Lower leg skin (tissue), 4 donors: ENCODE data around the gene CDC42BPG. TPM values are rescaled to one million over a fixed set of nuclear protein-coding genes. Genes with fewer than 3 reads are reported as not detected.

Source experiments
- DNase-seq, 2 donors: peaks; one replicate each; pipeline ENCODE4 v3.0.0-alpha.2; 2019; ENCODE audit warnings: low spot score in 2 of 2
- H3K4me3 ChIP-seq: fragments of 200-600 bp; sonication (generic); 2 replicates; pipeline ENCODE4 v1.5.1; 2017; ENCODE audit warnings: mild to moderate bottlenecking, low read depth; ENCODE audit not compliant: poor library complexity, severe bottlenecking
- POLR2A ChIP-seq, 2 donors: fragments of 450-650 bp; IDR thresholded peaks; one replicate each; pipeline ENCODE4 v1.6.1; 2016 to 2017; ENCODE audit warnings: antibody characterized with exemption in 2 of 2, mild to moderate bottlenecking in 1 of 2, moderate library complexity in 1 of 2
- WGBS, 2 donors: methylation state at CpG; one replicate each; pipeline ENCODE4 v1.1.5; 2018; 5-methylcytosine and 5-hydroxymethylcytosine counted together
- intact Hi-C: fragments of 100-400 bp; cut with DNase I; formaldehyde crosslinking; loops from one replicate; pipeline ENCODE4 v1.15.0; 2023; ENCODE audit warnings: low total_unique reads
- total RNA-seq, 4 donors: library from RNA; depleted of rRNA; stranded (reverse); fragments of >200 nt; gene quantifications; one replicate each; pipeline ENCODE4 v1.1.0, GENCODE V29; 2016
- TF ChIP-seq, protein P1 (sequence below), 3 donors: fragments of 450-650 bp; IDR thresholded peaks; one replicate each; pipeline ENCODE4 v1.5.1; 2016; ENCODE audit warnings: antibody characterized with exemption in 3 of 3, mild to moderate bottlenecking in 3 of 3, moderate library complexity in 2 of 3

CDC42BPG gene
- total RNA-seq, 4 donors from 2014 or later, result 40.3 to 81.3 (median 50.1) TPM

DNA sequence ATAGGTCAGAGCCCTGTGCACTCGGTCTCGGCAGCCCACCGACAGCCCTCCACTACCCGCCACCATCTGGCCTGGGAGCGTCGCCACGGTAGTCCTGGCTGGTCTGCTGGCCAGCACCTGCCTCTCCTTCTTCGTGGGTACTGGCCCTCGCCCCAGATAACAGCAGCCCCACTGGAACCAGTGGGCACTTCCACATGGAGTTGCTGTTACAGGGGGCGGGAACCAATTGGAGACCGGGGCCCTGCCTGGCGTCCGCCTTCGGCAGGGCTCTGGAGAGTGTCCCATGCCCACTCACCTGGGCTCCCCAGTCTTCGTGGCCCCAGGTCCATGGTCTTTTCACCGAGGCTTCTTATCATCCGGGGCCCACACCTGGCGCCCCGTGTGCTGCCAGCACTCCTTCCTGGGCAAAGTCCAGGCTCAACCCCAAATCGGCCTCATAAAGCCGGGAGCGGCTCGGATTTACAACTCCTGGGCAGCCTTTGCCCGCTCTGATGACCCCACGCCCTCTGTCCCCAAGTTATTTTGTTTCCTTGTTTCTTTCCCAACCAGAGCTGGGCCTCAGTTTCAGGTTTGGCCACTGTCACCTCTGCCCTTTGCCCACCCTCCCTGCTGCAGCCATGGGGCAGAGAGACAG lies 46.9 kb upstream of the CDC42BPG start:
- intact Hi-C loops, result loop anchor here (5.0 kb wide), 1 partner anchor 44 kb away; no protein-coding TSS in a partner anchor
- DNase-seq, result no peak
- H3K4me3 ChIP-seq, result no peak overlapping the region
- TF ChIP-seq, protein P1, sequence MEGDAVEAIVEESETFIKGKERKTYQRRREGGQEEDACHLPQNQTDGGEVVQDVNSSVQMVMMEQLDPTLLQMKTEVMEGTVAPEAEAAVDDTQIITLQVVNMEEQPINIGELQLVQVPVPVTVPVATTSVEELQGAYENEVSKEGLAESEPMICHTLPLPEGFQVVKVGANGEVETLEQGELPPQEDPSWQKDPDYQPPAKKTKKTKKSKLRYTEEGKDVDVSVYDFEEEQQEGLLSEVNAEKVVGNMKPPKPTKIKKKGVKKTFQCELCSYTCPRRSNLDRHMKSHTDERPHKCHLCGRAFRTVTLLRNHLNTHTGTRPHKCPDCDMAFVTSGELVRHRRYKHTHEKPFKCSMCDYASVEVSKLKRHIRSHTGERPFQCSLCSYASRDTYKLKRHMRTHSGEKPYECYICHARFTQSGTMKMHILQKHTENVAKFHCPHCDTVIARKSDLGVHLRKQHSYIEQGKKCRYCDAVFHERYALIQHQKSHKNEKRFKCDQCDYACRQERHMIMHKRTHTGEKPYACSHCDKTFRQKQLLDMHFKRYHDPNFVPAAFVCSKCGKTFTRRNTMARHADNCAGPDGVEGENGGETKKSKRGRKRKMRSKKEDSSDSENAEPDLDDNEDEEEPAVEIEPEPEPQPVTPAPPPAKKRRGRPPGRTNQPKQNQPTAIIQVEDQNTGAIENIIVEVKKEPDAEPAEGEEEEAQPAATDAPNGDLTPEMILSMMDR (IDR thresholded peaks at IDR 0.05), result no peak
- no peak for TF ChIP-seq POLR2A (IDR thresholded peaks at IDR 0.05)
- WGBS, 2 donors, result 83 to 91% methylated on average over 18 to 25 of the region's 25 CpGs

DNA sequence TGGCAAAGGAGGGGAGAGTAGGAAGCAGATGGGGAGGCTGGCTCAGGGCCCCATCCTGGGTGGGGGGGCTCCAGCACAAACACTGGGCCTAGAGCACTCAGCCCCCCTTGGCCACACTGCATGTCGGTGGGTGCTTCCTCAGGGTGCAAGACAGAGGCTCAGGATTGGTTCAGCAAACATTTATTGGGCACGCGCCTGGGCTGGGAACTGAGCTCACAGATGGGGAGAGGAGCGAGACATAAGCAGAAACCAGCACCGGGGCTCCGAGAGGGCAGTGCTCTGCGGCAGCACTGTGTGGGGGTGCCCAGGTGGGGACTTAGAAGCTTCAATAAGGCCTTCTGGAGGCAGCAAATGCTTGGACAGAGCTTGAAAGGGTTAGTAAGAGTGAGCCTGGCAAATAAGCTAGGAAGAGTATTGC lies 46.1 kb upstream of the CDC42BPG start:
- intact Hi-C loops, result loop anchor here (5.0 kb wide), 1 partner anchor 43 kb away; no protein-coding TSS in a partner anchor
- H3K4me3 ChIP-seq, result no peak overlapping the region
- no peak for DNase-seq
- TF ChIP-seq, protein P1 (IDR thresholded peaks at IDR 0.05), result no peak
- no peak for TF ChIP-seq POLR2A (IDR thresholded peaks at IDR 0.05)
- 90 to 98% methylated on average over 7 of the region's 7 CpGs for WGBS, 2 donors

DNA sequence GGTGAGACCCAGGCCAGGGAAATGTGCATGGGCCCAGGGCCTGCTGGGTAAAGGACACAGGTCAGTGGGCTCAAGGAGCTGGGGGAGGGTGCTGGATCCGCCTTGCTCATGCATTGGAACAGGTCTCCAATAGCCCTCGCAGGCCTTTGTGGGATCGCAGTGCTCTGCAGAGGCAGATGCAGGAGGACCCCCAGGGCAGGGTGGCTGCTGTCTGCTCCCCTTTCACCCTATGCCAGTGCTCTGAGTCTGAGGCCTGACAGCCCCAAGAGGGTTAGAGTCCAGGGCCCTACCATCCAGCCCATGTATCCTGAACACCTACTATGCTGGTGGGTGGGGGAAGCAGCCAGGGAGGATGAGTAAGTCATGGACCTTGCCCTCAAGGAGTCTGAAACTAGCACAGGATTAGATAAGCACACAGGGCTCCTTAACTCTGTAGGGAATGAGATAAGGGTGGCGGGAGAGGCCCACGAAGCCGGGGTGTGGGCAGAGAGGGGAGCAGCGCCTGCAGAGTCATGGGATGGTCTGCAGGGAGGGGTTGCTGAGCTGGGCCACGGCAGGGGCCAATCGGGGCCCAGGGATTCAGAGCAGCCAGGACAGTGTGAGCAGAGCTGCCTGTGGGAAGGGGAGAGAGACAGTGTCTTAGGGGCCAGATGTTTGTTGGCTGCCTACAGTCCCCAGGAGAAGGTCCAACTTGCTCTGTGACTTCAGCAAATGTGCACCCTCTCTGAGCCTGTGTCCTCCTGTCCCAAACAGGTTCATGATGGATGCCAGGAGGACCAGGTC lies 44.5 kb upstream of the CDC42BPG start:
- TF ChIP-seq, protein P1 (IDR thresholded peaks at IDR 0.05), result no peak
- no peak for TF ChIP-seq POLR2A (IDR thresholded peaks at IDR 0.05)
- no peak for DNase-seq
- 46 to 55% methylated on average over 9 of the region's 9 CpGs for WGBS, 2 donors
- intact Hi-C loops, result no loop called here
- H3K4me3 ChIP-seq, result no peak overlapping the region

DNA sequence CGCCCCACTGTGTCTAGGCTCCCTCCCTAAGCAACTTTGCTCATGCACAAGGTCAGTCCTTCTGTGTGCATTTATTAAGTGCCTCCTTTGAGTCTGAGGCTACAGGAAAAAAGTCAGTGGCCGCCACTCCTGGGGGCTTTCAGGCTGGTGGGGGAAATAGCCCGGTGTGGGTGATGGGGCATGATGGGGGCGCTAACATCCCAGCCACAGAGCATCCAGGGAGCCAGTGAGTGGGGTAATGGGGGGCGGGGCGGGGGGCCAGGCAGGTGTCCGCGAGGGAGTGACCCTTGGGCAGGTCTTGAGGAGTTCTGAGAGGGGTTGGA lies 43.9 kb upstream of the CDC42BPG start:
- no peak overlapping the region for H3K4me3 ChIP-seq
- intact Hi-C loops, result no loop called here
- no peak for TF ChIP-seq POLR2A (IDR thresholded peaks at IDR 0.05)
- TF ChIP-seq, protein P1 (IDR thresholded peaks at IDR 0.05), result no peak
- no peak for DNase-seq
- WGBS, 2 donors, result 69 to 80% methylated on average over 8 of the region's 8 CpGs

DNA sequence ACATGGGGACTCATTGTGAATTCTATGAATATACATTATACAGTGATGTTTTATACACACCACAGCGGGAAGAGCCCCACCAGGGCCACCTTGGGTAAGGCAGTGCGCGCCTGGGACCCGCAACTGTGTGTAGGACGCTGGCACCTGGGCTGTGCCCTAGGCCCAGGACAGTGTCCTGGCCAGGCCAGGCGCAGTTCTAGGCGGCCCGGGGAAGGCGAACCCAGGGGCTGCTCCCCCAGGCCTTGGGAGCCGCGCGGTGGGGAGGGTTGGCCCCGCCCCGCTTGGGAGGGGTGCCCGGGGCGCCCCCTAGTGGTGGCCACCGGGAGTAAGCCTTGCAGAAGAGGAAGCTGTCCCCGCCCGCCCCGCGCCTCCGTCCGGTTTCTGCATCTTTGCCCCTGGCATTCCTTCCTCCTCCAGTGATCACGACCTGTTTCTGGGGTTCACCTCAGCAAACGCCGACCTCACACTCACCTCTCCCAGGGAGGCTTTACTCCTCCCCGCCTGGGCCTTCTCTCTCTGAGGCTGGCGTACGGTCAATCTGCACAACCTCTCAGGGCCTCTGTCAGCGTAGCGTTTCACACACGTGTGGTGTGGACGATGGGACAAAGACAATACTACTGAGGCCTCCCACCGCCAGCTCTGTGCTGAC lies 43.4 kb upstream of the CDC42BPG start:
- WGBS, 2 donors, result 18 to 26% methylated on average over 21 to 24 of the region's 34 CpGs
- DNase-seq, result peak in 1 of 2 donors; percentile 95
- intact Hi-C loops, result no loop called here
- no peak for TF ChIP-seq POLR2A (IDR thresholded peaks at IDR 0.05)
- TF ChIP-seq, protein P1 (IDR thresholded peaks at IDR 0.05), result peak in 1 of 3 donors; percentile 19
- H3K4me3 ChIP-seq, result no peak overlapping the region
